Naive thymus-derived CD4-positive, alpha-beta T cell (primary cell): ENCODE data around the gene AP2A1. TPM values are rescaled to one million over a fixed set of nuclear protein-coding genes. Genes with fewer than 3 reads are reported as not detected.

Source experiments
- ATAC-seq: fragments of 150-1000 bp; cut with Tn5 transposase; 2 replicates; pipeline ENCODE4 v1.10.0; 2021; ENCODE audit warnings: mild to moderate bottlenecking, moderate library complexity
- CTCF ChIA-PET: fragments of 350-600 bp; sonication (Branson Sonifier 250); formaldehyde crosslinking; loops from one replicate; lab custom pipeline; 2021; ENCODE audit warnings: antibody characterized with exemption; lab: Charles Lee
- POLR2A ChIA-PET: fragments of 350-600 bp; sonication (Branson Sonifier 250); formaldehyde crosslinking; loops from one replicate; lab custom pipeline; 2021; ENCODE audit warnings: antibody characterized with exemption, inconsistent platforms; lab: Charles Lee
- DNase-seq, 9 donors: peaks; one replicate each; pipeline versions ENCODE4 v3.0.0 to v3.0.0-alpha.2; 2020 to 2022; ENCODE audit warnings: mixed read lengths in 1 of 9
- H3K27ac ChIP-seq: one replicate; pipeline ENCODE4 v1.7.0; 2013; ENCODE audit warnings: mild to moderate bottlenecking, low read depth, low read length, moderate library complexity
- H3K27me3 ChIP-seq, 2 donors: one replicate each; pipeline ENCODE4 v1.7.0; 2013; ENCODE audit warnings: low read length in 2 of 2, mild to moderate bottlenecking in 2 of 2, moderate library complexity in 2 of 2; ENCODE audit not compliant: control insufficient read depth in 2 of 2, insufficient read depth in 2 of 2
- H3K36me3 ChIP-seq, 3 experiments: 1 replicate in 2 of 3; 2 replicates in 1 of 3; pipeline ENCODE4 v1.7.0; 2013; ENCODE audit warnings: low read length in 3 of 3, mild to moderate bottlenecking in 3 of 3, moderate library complexity in 1 of 3; ENCODE audit not compliant: insufficient read depth in 3 of 3, control insufficient read depth in 2 of 3
- H3K4me1 ChIP-seq, 2 donors: one replicate each; pipeline ENCODE4 v1.7.0; 2013; ENCODE audit warnings: low read length in 2 of 2, mild to moderate bottlenecking in 2 of 2, moderate library complexity in 1 of 2; ENCODE audit not compliant: control insufficient read depth in 2 of 2, insufficient read depth in 2 of 2
- H3K4me3 ChIP-seq: 2 replicates; pipeline ENCODE4 v1.7.0; 2013; ENCODE audit warnings: mild to moderate bottlenecking, low read length
- H3K9me3 ChIP-seq, 3 experiments: 1 replicate in 2 of 3; 2 replicates in 1 of 3; pipeline ENCODE4 v1.7.0; 2013; ENCODE audit warnings: low read length in 3 of 3; ENCODE audit not compliant: control insufficient read depth in 2 of 3
- H3K27ac Mint-ChIP-seq, 9 donors: one replicate each; pipeline ENCODE4 v1.8.0; 2020 to 2022; ENCODE audit warnings: mixed read lengths in 9 of 9, mild to moderate bottlenecking in 8 of 9, moderate library complexity in 5 of 9, inconsistent platforms in 2 of 9
- H3K27me3 Mint-ChIP-seq, 5 donors: one replicate each; pipeline ENCODE4 v1.8.0; 2021 to 2022; ENCODE audit warnings: mixed read lengths in 5 of 5, mild to moderate bottlenecking in 1 of 5
- H3K36me3 Mint-ChIP-seq, 5 donors: one replicate each; pipeline ENCODE4 v1.8.0; 2020 to 2022; ENCODE audit warnings: mixed read lengths in 5 of 5, mild to moderate bottlenecking in 3 of 5, inconsistent platforms in 1 of 5
- H3K4me1 Mint-ChIP-seq, 7 donors: one replicate each; pipeline ENCODE4 v1.8.0; 2020 to 2022; ENCODE audit warnings: mixed read lengths in 7 of 7, mild to moderate bottlenecking in 3 of 7, inconsistent platforms in 1 of 7
- H3K4me3 Mint-ChIP-seq, 10 donors: one replicate each; pipeline ENCODE4 v1.8.0; 2020 to 2022; ENCODE audit warnings: mild to moderate bottlenecking in 10 of 10, mixed read lengths in 10 of 10, moderate library complexity in 6 of 10, inconsistent platforms in 2 of 10
- H3K9me3 Mint-ChIP-seq, 11 donors: one replicate each; pipeline ENCODE4 v1.8.0; 2020 to 2022; ENCODE audit warnings: mixed read lengths in 11 of 11, mild to moderate bottlenecking in 4 of 11, inconsistent platforms in 1 of 11, moderate library complexity in 1 of 11
- intact Hi-C, 2 donors: fragments of 100-400 bp; cut with micrococcal nuclease; formaldehyde crosslinking; loops; one replicate each; pipeline ENCODE4 v1.15.1; 2023
- polyA plus RNA-seq, 2 donors: library from polyadenylated mRNA; unstranded; fragments of 300-500 nt; fragmentation: Illumina TruSeq; gene quantifications; one replicate each; pipeline ENCODE4 v1.2.3, GENCODE V29; 2021
- total RNA-seq, 6 experiments: library from RNA in 5 of 6; stranded (reverse) in 5 of 6; gene quantifications; 1 replicate in 5 of 6; 2 replicates in 1 of 6; pipeline ENCODE4 v1.2.3 and lab custom pipeline; 2021 to 2026

Gene AP2A1
- total and polyA plus RNA-seq, 7 experiments from 2014 or later: 3.8 to 83.3 (median 52.7) TPM

DNA sequence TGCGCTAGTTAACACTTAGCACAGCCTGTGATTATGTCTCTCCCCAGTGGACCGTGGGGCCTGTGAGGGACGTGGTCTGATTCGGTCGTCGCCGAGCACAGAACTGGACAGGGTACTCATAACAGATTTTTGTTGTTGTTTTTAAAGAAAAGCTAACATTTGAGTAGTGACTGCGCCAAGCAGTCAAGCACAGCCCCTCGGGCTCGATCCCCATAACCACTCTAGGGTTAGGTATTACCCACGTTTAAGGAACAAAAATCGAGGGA lies 83.4 kb downstream of the AP2A1 start:
- Mint-ChIP-seq H3K27me3 (peaks cover 0 to 12% (median 0%) of the 10 kb centered on the region in 5 donors), H3K9me3 (peaks cover 0 to 10% (median 2%) of the 10 kb centered on the region in 11 donors), H3K4me3 (peak overlapping the region; percentile 78 to 96 (median 92)), H3K4me1 (peaks cover 22 to 37% (median 33%) of the 10 kb centered on the region in 7 donors), H3K36me3 (peaks cover 0 to 8% (median 4%) of the 10 kb centered on the region in 5 donors), H3K27ac (peak overlapping the region; percentile 79 to 98 (median 95))
- Histone ChIP-seq H3K9me3 (no peaks in the 10 kb centered on the region), H3K27me3 (no peaks in the 10 kb centered on the region), H3K4me1 (peaks cover 7 to 25% of the 10 kb centered on the region in 2 donors), H3K4me3 (peak overlapping the region; percentile 89), H3K27ac (peak overlapping the region; percentile 99), H3K36me3 (peaks cover 0 to 14% (median 0%) of the 10 kb centered on the region in 3 experiments)
- intact Hi-C loops: loop anchor here (1.0 to 2.0 kb wide), 10 partner anchors 17 to 269 kb away; partner anchors contain the start of genes AKT1S1 (in 2 of the 2), ATF5 (in 2 of the 2), FUZ (in 2 of the 2) and MED25 (in 2 of the 2)
- ChIA-PET CTCF (interaction anchor here (0.8 kb wide), 1 partner anchor 27 kb away, joined by 3 read pairs; the partner anchor contains the start of gene AKT1S1), POLR2A (interaction anchor here (0.8 to 4.5 kb wide), 17 partner anchors 9 to 857 kb away, joined by 3 to 39 read pairs (median 5); partner anchors contain the start of genes AKT1S1, FUZ, GYS1 and MED25)
- ATAC-seq (no peak), DNase-seq (no peak)

DNA sequence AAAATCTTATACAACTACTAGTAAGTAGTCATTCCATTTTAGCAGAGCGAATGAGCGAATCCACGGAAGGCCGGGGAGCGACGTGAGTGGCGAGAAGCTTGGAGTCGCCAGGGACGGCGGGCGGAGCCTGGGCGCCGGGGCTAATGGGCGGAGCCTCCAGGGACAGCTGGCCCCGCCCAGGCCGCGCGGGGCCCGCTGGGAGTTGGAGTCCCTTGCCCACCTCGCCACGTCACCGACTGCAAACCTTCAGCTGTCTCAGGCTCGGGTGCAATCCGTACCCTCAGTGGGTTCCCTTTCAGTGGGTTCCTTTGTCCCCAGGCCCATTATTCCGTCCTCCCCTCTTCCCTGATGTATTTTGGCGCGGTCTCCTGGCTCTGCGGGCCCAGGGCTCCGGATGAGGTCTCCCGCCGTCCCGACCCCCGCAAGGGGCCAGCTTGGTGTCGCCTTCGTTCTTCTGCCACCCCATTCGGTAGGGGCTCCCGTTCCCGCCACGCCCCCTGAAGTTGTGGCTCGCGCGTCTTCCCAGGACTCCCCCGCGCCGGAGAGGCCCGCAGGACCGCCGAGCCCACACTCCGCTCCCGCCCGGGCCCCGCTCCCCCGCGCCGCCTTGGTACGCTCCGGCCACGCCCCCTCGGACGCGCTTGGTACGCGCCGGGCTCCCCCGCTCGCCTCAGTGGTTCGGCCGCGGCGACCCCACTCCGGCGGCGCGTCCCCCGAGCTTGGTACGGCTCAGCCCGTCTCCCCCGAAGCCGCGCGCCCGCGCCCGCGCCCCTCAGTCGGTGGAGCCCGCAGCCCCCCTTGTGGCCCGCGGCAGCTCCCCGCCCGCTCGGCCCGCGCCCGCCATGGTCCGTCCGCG lies 83.9 kb downstream of the AP2A1 start, which contains the start of gene PTOV1:
TSS of gene PTOV1 (plus strand) at position 673 of the 856 bp plus-strand sequence.
- Histone ChIP-seq H3K9me3 (no peaks in the 10 kb centered on the region), H3K27me3 (no peaks in the 10 kb centered on the region), H3K4me3 (peak within 1 kb of the TSS; percentile 89), H3K4me1 (peaks cover 7 to 25% of the 10 kb centered on the region in 2 donors), H3K36me3 (peaks cover 0 to 20% (median 0%) of the 10 kb centered on the region in 3 experiments), H3K27ac (peak within 1 kb of the TSS; percentile 99)
- peak within 1 kb of the TSS; percentile 91 to 96 (median 92) for H3K4me3 Mint-ChIP-seq
- peak within 1 kb of the TSS; percentile 85 to 98 (median 95) for H3K27ac Mint-ChIP-seq
- peak; percentile 78 to 97 (median 88) for DNase-seq
- intact Hi-C loops: loop anchor here (1.0 to 2.0 kb wide), 10 partner anchors 17 to 270 kb away; partner anchors contain the start of genes AKT1S1 (in 2 of the 2), ATF5 (in 2 of the 2), FUZ (in 2 of the 2) and MED25 (in 2 of the 2)
- H3K4me1 Mint-ChIP-seq: peaks cover 22 to 37% (median 33%) of the 10 kb centered on the region in 7 donors
- peaks cover 0 to 11% (median 0%) of the 10 kb centered on the region in 5 donors for H3K27me3 Mint-ChIP-seq
- CTCF ChIA-PET: interaction anchor here (0.8 kb wide), 1 partner anchor 26 kb away, joined by 3 read pairs; the partner anchor contains the start of gene AKT1S1
- peak; percentile 93 for ATAC-seq
- POLR2A ChIA-PET: interaction anchor here (0.8 to 4.5 kb wide), 22 partner anchors 8 to 1521 kb away, joined by 3 to 39 read pairs (median 4); partner anchors contain the start of genes AKT1S1, BCL2L12, FUZ and GYS1
- H3K9me3 Mint-ChIP-seq: peaks cover 0 to 10% (median 3%) of the 10 kb centered on the region in 11 donors
- peaks cover 0 to 10% (median 4%) of the 10 kb centered on the region in 5 donors for H3K36me3 Mint-ChIP-seq

DNA sequence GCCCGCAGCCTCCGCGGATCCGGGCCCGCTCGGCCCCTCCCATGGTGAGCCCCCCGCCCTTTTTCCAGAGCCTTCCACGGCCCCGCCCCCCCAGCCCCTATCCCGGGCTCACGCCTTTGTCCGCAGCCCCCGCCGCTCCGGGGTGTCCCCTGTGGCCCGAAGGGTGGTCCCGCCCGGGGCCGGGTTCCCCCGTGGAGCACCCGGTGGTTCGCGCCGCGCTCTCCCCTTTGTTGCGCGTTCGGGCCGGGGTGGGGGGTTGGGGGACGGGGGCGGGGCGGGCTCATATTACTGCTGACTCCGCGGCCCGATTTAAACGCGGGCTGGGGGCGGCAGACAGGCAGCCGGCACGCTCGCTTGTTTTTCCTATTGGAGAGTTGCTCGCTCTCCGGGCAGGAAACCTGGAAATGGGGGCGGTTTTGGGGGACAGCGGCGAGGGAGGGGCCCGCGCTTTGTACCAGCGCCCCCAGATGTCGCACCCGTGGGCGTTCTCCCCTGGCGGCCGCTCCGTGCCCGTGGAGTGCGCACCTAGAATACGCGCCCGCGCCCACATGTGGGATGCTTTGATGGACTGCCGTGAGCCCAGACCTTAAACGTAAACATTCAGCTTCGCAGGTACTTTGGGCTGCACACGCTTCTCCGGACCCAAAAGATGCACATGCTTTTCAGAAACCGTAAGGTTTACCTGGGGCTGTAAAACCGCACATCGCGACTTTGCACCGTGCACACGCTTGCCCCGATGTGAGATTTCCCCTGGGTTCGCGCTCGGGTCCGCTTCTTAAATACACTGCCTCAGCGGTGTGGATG lies 84.9 kb downstream of the AP2A1 start:
- peaks cover 0 to 10% (median 4%) of the 10 kb centered on the region in 5 donors for H3K36me3 Mint-ChIP-seq
- DNase-seq (peak in 5 of 9 donors; percentile 33 to 40 (median 38)), ATAC-seq (peak; percentile 12)
- ChIA-PET CTCF (no interaction called here), POLR2A (interaction anchor here (0.7 to 4.5 kb wide), 17 partner anchors 9 to 1522 kb away, joined by 3 to 39 read pairs (median 4); partner anchors contain the start of genes AKT1S1, BCL2L12, FUZ and IRF3)
- peak overlapping the region; percentile 65 to 93 (median 87) for H3K27ac Mint-ChIP-seq
- Histone ChIP-seq H3K27ac (peak overlapping the region; percentile 99), H3K27me3 (no peaks in the 10 kb centered on the region), H3K4me1 (peaks cover 7 to 25% of the 10 kb centered on the region in 2 donors), H3K9me3 (no peaks in the 10 kb centered on the region), H3K4me3 (peak overlapping the region; percentile 46), H3K36me3 (peaks cover 0 to 29% (median 0%) of the 10 kb centered on the region in 3 experiments)
- H3K4me1 Mint-ChIP-seq: peaks cover 22 to 37% (median 33%) of the 10 kb centered on the region in 7 donors
- peak overlapping the region; percentile 74 to 93 (median 88) for H3K4me3 Mint-ChIP-seq
- H3K27me3 Mint-ChIP-seq: peaks cover 0 to 11% (median 0%) of the 10 kb centered on the region in 5 donors
- intact Hi-C loops: loop anchor here (1.0 to 2.0 kb wide), 4 partner anchors 16 to 271 kb away; partner anchors contain the start of genes NOSIP (in 2 of the 2), PRRG2 (in 2 of the 2), ATF5 (in 1 of the 2) and NUP62 (in 1 of the 2)
- H3K9me3 Mint-ChIP-seq: peaks cover 0 to 10% (median 3%) of the 10 kb centered on the region in 11 donors

DNA sequence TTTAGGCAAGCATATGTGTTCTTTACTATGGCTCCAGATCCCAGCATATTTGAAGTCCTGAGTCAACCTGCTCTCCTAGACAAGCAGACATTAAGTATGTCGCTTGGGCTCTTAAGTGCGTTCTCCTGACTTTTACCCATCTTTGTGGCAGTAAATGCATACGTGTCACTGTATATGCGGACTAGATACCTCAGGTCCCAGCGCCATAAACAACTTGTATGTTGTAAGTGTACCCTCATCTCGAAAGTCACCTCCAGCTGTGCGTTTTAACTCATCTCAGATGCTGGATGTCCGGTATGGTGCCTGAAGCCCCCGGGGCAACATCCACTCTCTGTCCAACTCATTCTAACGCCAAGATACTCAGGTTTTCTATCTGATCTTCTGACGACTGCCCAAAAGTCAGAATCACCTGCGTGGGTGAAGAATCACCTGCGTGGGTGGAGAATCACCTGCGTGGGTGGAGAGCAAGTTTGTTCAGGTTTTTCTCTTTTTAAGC lies 85.9 kb downstream of the AP2A1 start:
- ChIA-PET CTCF (no interaction called here), POLR2A (interaction anchor here (0.7 to 4.5 kb wide), 6 partner anchors 11 to 41 kb away, joined by 3 to 39 read pairs (median 6); partner anchors contain the start of genes FUZ and PNKP)
- peak overlapping the region; percentile 46 for H3K4me3 ChIP-seq
- Mint-ChIP-seq H3K4me3 (peak overlapping the region; percentile 74 to 93 (median 88)), H3K36me3 (peaks cover 0 to 10% (median 4%) of the 10 kb centered on the region in 5 donors), H3K27me3 (peaks cover 0 to 9% (median 0%) of the 10 kb centered on the region in 5 donors), H3K4me1 (peaks cover 22 to 36% (median 33%) of the 10 kb centered on the region in 7 donors), H3K27ac (peak overlapping the region; percentile 43 to 93 (median 85)), H3K9me3 (peaks cover 0 to 10% (median 2%) of the 10 kb centered on the region in 11 donors)
- peaks cover 0 to 39% (median 3%) of the 10 kb centered on the region in 3 experiments for H3K36me3 ChIP-seq
- H3K4me1 ChIP-seq: peaks cover 7 to 25% of the 10 kb centered on the region in 2 donors
- intact Hi-C loops: no loop called here
- DNase-seq: no peak
- no peak for ATAC-seq
- peak overlapping the region; percentile 59 for H3K27ac ChIP-seq
- no peaks in the 10 kb centered on the region for H3K27me3 ChIP-seq
- H3K9me3 ChIP-seq: no peaks in the 10 kb centered on the region

DNA sequence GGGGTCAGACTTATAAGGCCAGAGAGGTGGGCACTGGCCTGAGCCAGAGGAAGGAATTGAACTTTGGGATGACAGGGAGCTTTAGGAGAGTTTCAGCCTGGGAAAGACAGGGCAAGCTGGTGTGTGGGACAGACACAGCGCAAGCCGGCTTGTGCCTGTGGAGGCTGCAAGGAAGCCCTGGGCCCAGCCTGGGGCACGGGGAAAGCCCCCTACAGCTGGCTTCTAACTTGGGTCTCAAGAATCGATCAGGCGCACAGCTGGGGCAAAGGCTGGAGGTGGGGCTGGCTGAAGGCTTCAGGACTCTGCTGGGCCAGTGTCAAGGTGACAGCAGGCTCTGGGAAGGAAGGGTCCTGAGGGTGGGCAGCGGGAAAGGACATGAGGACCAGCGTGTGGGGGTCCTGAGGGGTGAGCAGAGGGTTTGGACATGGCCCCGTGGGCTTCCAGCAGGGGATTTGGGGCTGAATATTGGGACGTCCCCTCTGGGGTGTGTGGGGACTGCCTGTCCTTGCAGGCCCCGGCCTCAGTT lies 87.1 kb downstream of the AP2A1 start:
- H3K4me1 Mint-ChIP-seq: peaks cover 21 to 32% (median 24%) of the 10 kb centered on the region in 7 donors
- DNase-seq (no peak), ATAC-seq (no peak)
- H3K36me3 ChIP-seq: peaks cover 0 to 52% (median 3%) of the 10 kb centered on the region in 3 experiments
- H3K27ac ChIP-seq: no peak overlapping the region
- peaks cover 0 to 8% (median 3%) of the 10 kb centered on the region in 5 donors for H3K36me3 Mint-ChIP-seq
- ChIA-PET CTCF (interaction anchor here (0.6 to 0.8 kb wide), 2 partner anchors 10 kb away, joined by 3 read pairs; no protein-coding TSS in a partner anchor), POLR2A (interaction anchor here (1.0 to 2.3 kb wide), 4 partner anchors 10 to 23 kb away, joined by 3 to 15 read pairs (median 6); partner anchors contain the start of genes AKT1S1 and TBC1D17)
- no peak overlapping the region for H3K4me3 ChIP-seq
- peaks cover 0 to 9% (median 2%) of the 10 kb centered on the region in 11 donors for H3K9me3 Mint-ChIP-seq
- peak overlapping the region in 6 of 10 donors; percentile 27 to 93 (median 38) for H3K4me3 Mint-ChIP-seq
- intact Hi-C loops: no loop called here
- H3K9me3 ChIP-seq: no peaks in the 10 kb centered on the region
- peaks cover 7 to 17% of the 10 kb centered on the region in 2 donors for H3K4me1 ChIP-seq
- H3K27ac Mint-ChIP-seq: peak overlapping the region in 4 of 9 donors; percentile 16 to 93 (median 90)
- H3K27me3 ChIP-seq: no peaks in the 10 kb centered on the region
- H3K27me3 Mint-ChIP-seq: peaks cover 0 to 9% (median 0%) of the 10 kb centered on the region in 5 donors
